ENCODE results near the gene NUDCD3. TPM values are rescaled to one million over a fixed set of nuclear protein-coding genes. Genes with fewer than 3 reads are reported as not detected.

The NUDCD3 gene
- total RNA-seq, 4 donors from 2014 or later, result 44.7 to 57.3 (median 49.7) TPM

- no peaks in the 10 kb centered on the region for H3K27me3 ChIP-seq
- peaks cover 0 to 27% (median 0%) of the 10 kb centered on the region in 4 donors for H3K4me1 ChIP-seq
- TF ChIP-seq CTCF (IDR thresholded peaks at IDR 0.05), result no peak
- no peak for TF ChIP-seq EP300 (IDR thresholded peaks at IDR 0.05)
- no peak for TF ChIP-seq POLR2A (IDR thresholded peaks at IDR 0.05)
- no peak for DNase-seq (ENCODE audit: low spot score in 2 of 2)
- WGBS, 2 donors, result 91% methylated on average over 7 of the region's 7 CpGs
- H3K9me3 ChIP-seq, result no peaks in the 10 kb centered on the region
- no peak overlapping the region for H3K27ac ChIP-seq
- H3K4me3 ChIP-seq, result no peak overlapping the region
- no peaks in the 10 kb centered on the region for H3K36me3 ChIP-seq
Measured at GRCh38 chr7:44434201-44434600, 56.3 kb downstream of the NUDCD3 start.

GRCh38 chr7:44433255-44434022 is 57.0 kb downstream of the NUDCD3 start:
- H3K9me3 ChIP-seq, result no peaks in the 10 kb centered on the region

GRCh38 chr7:44432381-44432977 is 58.0 kb downstream of the NUDCD3 start:
- TF ChIP-seq EP300 (IDR thresholded peaks at IDR 0.05) (no peak), CTCF (IDR thresholded peaks at IDR 0.05) (no peak), POLR2A (IDR thresholded peaks at IDR 0.05) (no peak)
- no peak overlapping the region for H3K4me3 ChIP-seq
- peaks cover 0 to 3% (median 0%) of the 10 kb centered on the region in 3 donors for H3K36me3 ChIP-seq
- no peaks in the 10 kb centered on the region for H3K27me3 ChIP-seq
- H3K4me1 ChIP-seq, result peaks cover 0 to 33% (median 0%) of the 10 kb centered on the region in 4 donors
- DNase-seq (ENCODE audit: low spot score in 2 of 2), result no peak
- no peak overlapping the region for H3K27ac ChIP-seq
- no peaks in the 10 kb centered on the region for H3K9me3 ChIP-seq
- 86 to 89% methylated on average over 6 of the region's 6 CpGs for WGBS, 2 donors

More at GRCh38 chr7:44433255-44434022, 57.0 kb downstream of the NUDCD3 start:
- no peak for DNase-seq (ENCODE audit: low spot score in 2 of 2)
- no peak overlapping the region for H3K27ac ChIP-seq
- H3K4me3 ChIP-seq, result no peak overlapping the region
- TF ChIP-seq EP300 (IDR thresholded peaks at IDR 0.05) (no peak), CTCF (IDR thresholded peaks at IDR 0.05) (no peak), POLR2A (IDR thresholded peaks at IDR 0.05) (no peak)
- H3K4me1 ChIP-seq, result peaks cover 0 to 32% (median 0%) of the 10 kb centered on the region in 4 donors
- no peaks in the 10 kb centered on the region for H3K36me3 ChIP-seq
- 87 to 90% methylated on average over 10 of the region's 10 CpGs for WGBS, 2 donors
- H3K27me3 ChIP-seq, result no peaks in the 10 kb centered on the region

- 58 to 75% methylated on average over 2 of the region's 2 CpGs for WGBS, 2 donors
- H3K4me1 ChIP-seq, result peaks cover 0 to 31% (median 0%) of the 10 kb centered on the region in 4 donors
Measured at GRCh38 chr7:44431091-44431608, 59.3 kb downstream of the NUDCD3 start.

More at GRCh38 chr7:44431091-44431608, 59.3 kb downstream of the NUDCD3 start:
- H3K27me3 ChIP-seq, result no peaks in the 10 kb centered on the region
- H3K27ac ChIP-seq, result no peak overlapping the region
- H3K36me3 ChIP-seq, result peaks cover 0 to 15% (median 0%) of the 10 kb centered on the region in 3 donors
- no peak for TF ChIP-seq POLR2A (IDR thresholded peaks at IDR 0.05)
- no peak for TF ChIP-seq CTCF (IDR thresholded peaks at IDR 0.05)
- TF ChIP-seq EP300 (IDR thresholded peaks at IDR 0.05), result no peak
- DNase-seq (ENCODE audit: low spot score in 2 of 2), result no peak
- no peak overlapping the region for H3K4me3 ChIP-seq
- H3K9me3 ChIP-seq, result no peaks in the 10 kb centered on the region
